SHP77 (cell line): Measurements from ENCODE around the gene TNP1.

Experiments used
- DNase-seq, 2 experiments: peaks; one replicate each; lab custom pipeline; 2025; lab: John Stamatoyannopoulos, UW

The TNP1 gene

GRCh38 chr2:216859944-216860343 is at the start of gene TNP1:
Gene TNP1, minus strand, starts transcription at chr2:216860064. Its CDS starts 30 bp downstream, at chr2:216860034.
- DNase-seq = no peak

- DNase-seq = no peak
These were observed 48.4 kb upstream of the TNP1 start for GRCh38 chr2:216908300-216908699.

GRCh38 chr2:216905649-216906329 is 45.9 kb upstream of the TNP1 start:
- no peak for DNase-seq

- no peak for DNase-seq
These were observed 45.1 kb upstream of the TNP1 start for GRCh38 chr2:216904974-216905373.

- no peak for DNase-seq
These were observed 44.7 kb upstream of the TNP1 start for GRCh38 chr2:216904554-216904953.

- DNase-seq = no peak
These were observed 43.6 kb upstream of the TNP1 start for GRCh38 chr2:216903470-216903869.

GRCh38 chr2:216901273-216901672 is 41.4 kb upstream of the TNP1 start:
- no peak for DNase-seq

GRCh38 chr2:216900406-216900805 is 40.5 kb upstream of the TNP1 start:
- no peak for DNase-seq

- DNase-seq = no peak
These were observed 37.8 kb upstream of the TNP1 start for GRCh38 chr2:216897561-216898203.

GRCh38 chr2:216890138-216890537 is 30.3 kb upstream of the TNP1 start:
- DNase-seq = no peak

- DNase-seq = no peak
These were observed 29.2 kb upstream of the TNP1 start for GRCh38 chr2:216888887-216889622.

- DNase-seq = no peak
These were observed 28.2 kb upstream of the TNP1 start for GRCh38 chr2:216888081-216888480.

GRCh38 chr2:216887138-216887537 is 27.3 kb upstream of the TNP1 start:
- DNase-seq = no peak

GRCh38 chr2:216885117-216885553 is 25.3 kb upstream of the TNP1 start:
- DNase-seq = no peak

GRCh38 chr2:216884347-216884746 is 24.5 kb upstream of the TNP1 start:
- no peak for DNase-seq

- DNase-seq = no peak
These were observed 23.0 kb upstream of the TNP1 start for GRCh38 chr2:216882876-216883275.

- no peak for DNase-seq
These were observed 21.5 kb upstream of the TNP1 start for GRCh38 chr2:216881411-216881810.

- no peak for DNase-seq
These were observed 20.8 kb upstream of the TNP1 start for GRCh38 chr2:216880509-216881184.

GRCh38 chr2:216879727-216880508 is 20.1 kb upstream of the TNP1 start:
- no peak for DNase-seq

- no peak for DNase-seq
These were observed 18.2 kb upstream of the TNP1 start for GRCh38 chr2:216878072-216878471.

- DNase-seq = no peak
These were observed 17.2 kb upstream of the TNP1 start for GRCh38 chr2:216877085-216877484.

GRCh38 chr2:216875862-216876261 is 16.0 kb upstream of the TNP1 start:
- no peak for DNase-seq
